ENCODE results near the gene SIGLEC8. TPM values are rescaled to one million over a fixed set of nuclear protein-coding genes. Genes with fewer than 3 reads are reported as not detected.
A peak's percentile ranks its signal among the peaks of the same experiment; 100 is the strongest.

The SIGLEC8 gene
- total and polyA plus RNA-seq, 9 of the 15 experiments (the other 6 are each of a cell fraction or from before 2014, with no cell fraction given) = 0.04 to 0.65 (median 0.39) TPM

DNA sequence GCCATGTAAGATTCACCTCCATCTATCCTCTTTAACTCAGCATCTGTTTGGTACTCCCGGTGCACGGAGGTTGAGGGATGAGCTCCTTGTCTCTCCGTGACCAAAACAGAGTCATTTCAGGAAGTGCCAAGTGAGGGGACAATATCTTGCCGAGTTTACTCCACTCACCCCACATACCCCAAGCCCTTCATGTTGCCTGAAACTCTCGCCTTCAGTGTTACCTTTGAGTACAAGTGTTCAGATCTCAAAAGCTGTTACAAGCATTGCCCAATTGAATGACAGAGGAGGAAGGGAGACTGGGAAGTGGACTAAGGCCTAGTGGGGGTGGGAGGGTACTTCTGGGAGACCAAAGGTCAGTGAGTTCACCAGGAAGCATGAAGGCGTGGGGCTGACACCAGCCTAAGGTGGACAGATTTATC lies 49.4 kb upstream of the SIGLEC8 start (continued):
- TF ChIP-seq SMAD4 (CRISPR knock-in tag; conservative IDR thresholded peaks at IDR 0.05) = no peak
- TF ChIP-seq, protein P1, sequence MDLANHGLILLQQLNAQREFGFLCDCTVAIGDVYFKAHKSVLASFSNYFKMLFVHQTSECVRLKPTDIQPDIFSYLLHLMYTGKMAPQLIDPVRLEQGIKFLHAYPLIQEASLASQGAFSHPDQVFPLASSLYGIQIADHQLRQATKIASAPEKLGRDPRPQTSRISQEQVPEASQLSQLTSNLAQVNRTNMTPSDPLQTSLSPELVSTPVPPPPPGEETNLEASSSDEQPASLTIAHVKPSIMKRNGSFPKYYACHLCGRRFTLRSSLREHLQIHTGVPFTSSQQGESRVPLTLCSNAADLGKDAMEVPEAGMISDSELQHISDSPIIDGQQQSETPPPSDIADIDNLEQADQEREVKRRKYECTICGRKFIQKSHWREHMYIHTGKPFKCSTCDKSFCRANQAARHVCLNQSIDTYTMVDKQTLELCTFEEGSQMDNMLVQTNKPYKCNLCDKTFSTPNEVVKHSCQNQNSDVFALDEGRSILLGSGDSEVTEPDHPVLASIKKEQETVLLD (IDR thresholded peaks at IDR 0.05) = peak; percentile 42; the same call in 1 of the 2 replicates
- TF ChIP-seq KDM5B (IDR thresholded peaks at IDR 0.05; ENCODE audit: insufficient replicate concordance, low read depth, low read length) = peak; percentile 30
- TF ChIP-seq SIN3B (IDR thresholded peaks at IDR 0.05; ENCODE audit: low read depth) = no peak
- no peak for TF ChIP-seq NCOA1 (IDR thresholded peaks at IDR 0.05; ENCODE audit: low read depth)
- no peak for TF ChIP-seq RBM25 (IDR thresholded peaks at IDR 0.05; ENCODE audit: low read depth, low read length, severe bottlenecking)
- peak; percentile 10; the same call in 1 of the 2 replicates for TF ChIP-seq REST (IDR thresholded peaks at IDR 0.05; ENCODE audit: borderline replicate concordance)
- TF ChIP-seq REST (CRISPR knock-in tag; IDR thresholded peaks at IDR 0.05; ENCODE audit: low read depth) = no peak
- no peak for TF ChIP-seq CBX2 (IDR thresholded peaks at IDR 0.05; ENCODE audit: insufficient read depth, low read length, poor library complexity, severe bottlenecking)
- no peak for TF ChIP-seq PPARD (CRISPR knock-in tag; IDR thresholded peaks at IDR 0.05)
- TF ChIP-seq RERE (CRISPR knock-in tag; IDR thresholded peaks at IDR 0.05; ENCODE audit: borderline replicate concordance) = no peak
- TF ChIP-seq L3MBTL2 (IDR thresholded peaks at IDR 0.05) = peak; percentile 55
- TF ChIP-seq ZNF764 (CRISPR knock-in tag; IDR thresholded peaks at IDR 0.05; ENCODE audit: low read depth) = no peak
- no peak for TF ChIP-seq KLF10 (CRISPR knock-in tag; IDR thresholded peaks at IDR 0.05)

All from K562 (cell line).